WTC11 (cell line): ENCODE results near the gene RSPH9. TPM values are rescaled to one million over a fixed set of nuclear protein-coding genes. Genes with fewer than 3 reads are reported as not detected.

Experiments used
- ATAC-seq: fragments of 200-7000 bp; cut with Tn5 transposase; 2 replicates; pipeline ENCODE4 v1.10.0; 2021; ENCODE audit warnings: mild to moderate bottlenecking, moderate library complexity
- CTCF ChIA-PET: fragments of 300-600 bp; sonication (Branson Sonifier 250); formaldehyde crosslinking; loops from one replicate; lab custom pipeline; 2021; ENCODE audit warnings: antibody characterized with exemption; lab: Charles Lee
- POLR2A ChIA-PET: fragments of 350-600 bp; sonication (Branson Sonifier 250); formaldehyde crosslinking; loops from one replicate; lab custom pipeline; 2021; ENCODE audit warnings: antibody characterized with exemption; lab: Charles Lee
- DNase-seq: peaks from one replicate; pipeline ENCODE4 v3.0.0; 2021; ENCODE audit warnings: low spot score
- H3K27ac Mint-ChIP-seq: 2 replicates; pipeline ENCODE4 v1.8.0; 2021; ENCODE audit warnings: mixed read lengths
- H3K27me3 Mint-ChIP-seq: 2 replicates; pipeline ENCODE4 v1.8.0; 2021; ENCODE audit warnings: low read depth, mild to moderate bottlenecking, moderate library complexity, mixed read lengths
- H3K36me3 Mint-ChIP-seq: 2 replicates; pipeline ENCODE4 v1.8.0; 2021; ENCODE audit warnings: mixed read lengths
- H3K4me1 Mint-ChIP-seq: 2 replicates; pipeline ENCODE4 v1.8.0; 2022; ENCODE audit warnings: mixed read lengths
- H3K4me3 Mint-ChIP-seq: 2 replicates; pipeline ENCODE4 v1.8.0; 2021; ENCODE audit warnings: mild to moderate bottlenecking, moderate library complexity, mixed read lengths
- H3K9me3 Mint-ChIP-seq: 2 replicates; pipeline ENCODE4 v1.8.0; 2021; ENCODE audit warnings: mixed read lengths
- ERG ChIP-seq: fragments of 250-450 bp; sonication (Bioruptor Pico); IDR thresholded peaks from 2 replicates; pipeline ENCODE4 v1.8.0; 2021; ENCODE audit warnings: mild to moderate bottlenecking
- FOXK1 ChIP-seq: sonication (generic); formaldehyde crosslinking; IDR thresholded peaks from 2 replicates; pipeline ENCODE4 v1.8.0; 2022; ENCODE audit warnings: mild to moderate bottlenecking, moderate library complexity, missing genetic modification reagents
- GTF2I ChIP-seq: fragments of 250-450 bp; sonication (Bioruptor Pico); conservative IDR thresholded peaks from 2 replicates; pipeline ENCODE4 v1.4.0; 2021; ENCODE audit warnings: mild to moderate bottlenecking
- HMGXB4 ChIP-seq: sonication (generic); formaldehyde crosslinking; IDR thresholded peaks from 2 replicates; pipeline ENCODE4 v1.8.1; 2023; ENCODE audit warnings: mild to moderate bottlenecking, moderate library complexity, missing genetic modification reagents
- JAZF1 ChIP-seq: fragments of 250-450 bp; sonication (Bioruptor Pico); IDR thresholded peaks from 2 replicates; pipeline ENCODE4 v1.9.0; 2021; ENCODE audit warnings: moderate library complexity, mild to moderate bottlenecking, inconsistent platforms
- MAX ChIP-seq: sonication (generic); formaldehyde crosslinking; IDR thresholded peaks from 2 replicates; pipeline ENCODE4 v1.8.0; 2022; ENCODE audit warnings: mild to moderate bottlenecking, missing genetic modification reagents
- ZNF396 ChIP-seq: fragments of 250-450 bp; sonication (Bioruptor Pico); IDR thresholded peaks from 2 replicates; pipeline ENCODE4 v1.8.0; 2021; ENCODE audit warnings: mild to moderate bottlenecking, moderate library complexity, borderline replicate concordance
- ZNF671 ChIP-seq: fragments of 250-450 bp; sonication (Bioruptor Pico); IDR thresholded peaks from 2 replicates; pipeline ENCODE4 v1.8.0; 2021; ENCODE audit warnings: mild to moderate bottlenecking
- total RNA-seq: library from RNA; stranded (reverse); gene quantifications from 3 replicates; pipeline ENCODE4 v1.2.3, GENCODE V29; 2021
- TF ChIP-seq, protein P1 (sequence below): sonication (generic); formaldehyde crosslinking; IDR thresholded peaks from 2 replicates; pipeline ENCODE4 v1.8.1; 2023; ENCODE audit warnings: mild to moderate bottlenecking, missing genetic modification reagents
- TF ChIP-seq, protein P2 (sequence below): fragments of 250-450 bp; sonication (Bioruptor Pico); IDR thresholded peaks from 2 replicates; pipeline ENCODE4 v1.9.0; 2021; ENCODE audit warnings: moderate library complexity, mild to moderate bottlenecking, inconsistent platforms, borderline replicate concordance
- TF ChIP-seq, protein P3 (sequence below): fragments of 250-450 bp; sonication (Bioruptor Pico); IDR thresholded peaks from 2 replicates; pipeline ENCODE4 v1.9.0; 2021; ENCODE audit warnings: mild to moderate bottlenecking
- TF ChIP-seq, protein P4 (sequence below): sonication (generic); formaldehyde crosslinking; IDR thresholded peaks from 2 replicates; pipeline ENCODE4 v1.8.1; 2023; ENCODE audit warnings: mild to moderate bottlenecking, missing genetic modification reagents
- TF ChIP-seq, protein P5 (sequence below): sonication (generic); formaldehyde crosslinking; IDR thresholded peaks from 2 replicates; pipeline ENCODE4 v1.8.1; 2022; ENCODE audit warnings: low read depth, missing genetic modification reagents, borderline replicate concordance

The RSPH9 gene
- total RNA-seq, 1 experiment from 2014 or later = 0.35 TPM

- no peak overlapping the region for H3K4me3 Mint-ChIP-seq
- DNase-seq = no peak
Observed at GRCh38 chr6:43713643-43714310, 68.9 kb downstream of the RSPH9 start.

More at GRCh38 chr6:43713643-43714310, 68.9 kb downstream of the RSPH9 start:
- Mint-ChIP-seq H3K9me3 (no peaks in the 10 kb centered on the region), H3K4me1 (peaks cover 29% of the 10 kb centered on the region), H3K27ac (no peak overlapping the region), H3K27me3 (no peaks in the 10 kb centered on the region; the same call in 1 of the 2 replicates), H3K36me3 (no peaks in the 10 kb centered on the region)
- ATAC-seq = no peak
- TF ChIP-seq, protein P1, sequence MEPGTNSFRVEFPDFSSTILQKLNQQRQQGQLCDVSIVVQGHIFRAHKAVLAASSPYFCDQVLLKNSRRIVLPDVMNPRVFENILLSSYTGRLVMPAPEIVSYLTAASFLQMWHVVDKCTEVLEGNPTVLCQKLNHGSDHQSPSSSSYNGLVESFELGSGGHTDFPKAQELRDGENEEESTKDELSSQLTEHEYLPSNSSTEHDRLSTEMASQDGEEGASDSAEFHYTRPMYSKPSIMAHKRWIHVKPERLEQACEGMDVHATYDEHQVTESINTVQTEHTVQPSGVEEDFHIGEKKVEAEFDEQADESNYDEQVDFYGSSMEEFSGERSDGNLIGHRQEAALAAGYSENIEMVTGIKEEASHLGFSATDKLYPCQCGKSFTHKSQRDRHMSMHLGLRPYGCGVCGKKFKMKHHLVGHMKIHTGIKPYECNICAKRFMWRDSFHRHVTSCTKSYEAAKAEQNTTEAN = no peak
- no peak for TF ChIP-seq FOXK1 (CRISPR knock-in tag)
- TF ChIP-seq ERG (CRISPR knock-in tag) = no peak
- no peak for TF ChIP-seq HMGXB4 (CRISPR knock-in tag)
- TF ChIP-seq, protein P2, sequence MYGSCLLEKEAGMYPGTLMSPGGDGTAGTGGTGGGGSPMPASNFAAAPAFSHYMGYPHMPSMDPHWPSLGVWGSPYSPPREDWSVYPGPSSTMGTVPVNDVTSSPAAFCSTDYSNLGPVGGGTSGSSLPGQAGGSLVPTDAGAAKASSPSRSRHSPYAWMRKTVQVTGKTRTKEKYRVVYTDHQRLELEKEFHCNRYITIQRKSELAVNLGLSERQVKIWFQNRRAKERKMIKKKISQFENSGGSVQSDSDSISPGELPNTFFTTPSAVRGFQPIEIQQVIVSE (CRISPR knock-in tag) = no peak
- TF ChIP-seq ZNF396 = no peak
- TF ChIP-seq, protein P3, sequence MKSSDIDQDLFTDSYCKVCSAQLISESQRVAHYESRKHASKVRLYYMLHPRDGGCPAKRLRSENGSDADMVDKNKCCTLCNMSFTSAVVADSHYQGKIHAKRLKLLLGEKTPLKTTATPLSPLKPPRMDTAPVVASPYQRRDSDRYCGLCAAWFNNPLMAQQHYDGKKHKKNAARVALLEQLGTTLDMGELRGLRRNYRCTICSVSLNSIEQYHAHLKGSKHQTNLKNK (CRISPR knock-in tag) = no peak
- TF ChIP-seq GTF2I (CRISPR knock-in tag) = no peak
- TF ChIP-seq MAX (CRISPR knock-in tag) = no peak
- TF ChIP-seq JAZF1 (CRISPR knock-in tag) = no peak
- TF ChIP-seq, protein P4, sequence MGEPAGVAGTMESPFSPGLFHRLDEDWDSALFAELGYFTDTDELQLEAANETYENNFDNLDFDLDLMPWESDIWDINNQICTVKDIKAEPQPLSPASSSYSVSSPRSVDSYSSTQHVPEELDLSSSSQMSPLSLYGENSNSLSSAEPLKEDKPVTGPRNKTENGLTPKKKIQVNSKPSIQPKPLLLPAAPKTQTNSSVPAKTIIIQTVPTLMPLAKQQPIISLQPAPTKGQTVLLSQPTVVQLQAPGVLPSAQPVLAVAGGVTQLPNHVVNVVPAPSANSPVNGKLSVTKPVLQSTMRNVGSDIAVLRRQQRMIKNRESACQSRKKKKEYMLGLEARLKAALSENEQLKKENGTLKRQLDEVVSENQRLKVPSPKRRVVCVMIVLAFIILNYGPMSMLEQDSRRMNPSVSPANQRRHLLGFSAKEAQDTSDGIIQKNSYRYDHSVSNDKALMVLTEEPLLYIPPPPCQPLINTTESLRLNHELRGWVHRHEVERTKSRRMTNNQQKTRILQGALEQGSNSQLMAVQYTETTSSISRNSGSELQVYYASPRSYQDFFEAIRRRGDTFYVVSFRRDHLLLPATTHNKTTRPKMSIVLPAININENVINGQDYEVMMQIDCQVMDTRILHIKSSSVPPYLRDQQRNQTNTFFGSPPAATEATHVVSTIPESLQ (CRISPR knock-in tag) = no peak
- TF ChIP-seq, protein P5, sequence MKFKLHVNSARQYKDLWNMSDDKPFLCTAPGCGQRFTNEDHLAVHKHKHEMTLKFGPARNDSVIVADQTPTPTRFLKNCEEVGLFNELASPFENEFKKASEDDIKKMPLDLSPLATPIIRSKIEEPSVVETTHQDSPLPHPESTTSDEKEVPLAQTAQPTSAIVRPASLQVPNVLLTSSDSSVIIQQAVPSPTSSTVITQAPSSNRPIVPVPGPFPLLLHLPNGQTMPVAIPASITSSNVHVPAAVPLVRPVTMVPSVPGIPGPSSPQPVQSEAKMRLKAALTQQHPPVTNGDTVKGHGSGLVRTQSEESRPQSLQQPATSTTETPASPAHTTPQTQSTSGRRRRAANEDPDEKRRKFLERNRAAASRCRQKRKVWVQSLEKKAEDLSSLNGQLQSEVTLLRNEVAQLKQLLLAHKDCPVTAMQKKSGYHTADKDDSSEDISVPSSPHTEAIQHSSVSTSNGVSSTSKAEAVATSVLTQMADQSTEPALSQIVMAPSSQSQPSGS = no peak
- no peak for TF ChIP-seq ZNF671 (CRISPR knock-in tag)
- ChIA-PET POLR2A (interaction anchor here (1.5 kb wide), 1 partner anchor 44 kb away, joined by 4 read pairs; no protein-coding TSS in a partner anchor), CTCF (interaction anchor here (1.3 to 3.2 kb wide), 3 partner anchors 11 to 360 kb away, joined by 5 to 11 read pairs (median 6); no protein-coding TSS in a partner anchor)
